Middle frontal gyrus (tissue), 1 donor: Measurements from ENCODE around the gene PROX2.

Experiments
- DNase-seq: peaks from one replicate; pipeline ENCODE4 v3.0.0-alpha.2; 2015; ENCODE audit warnings: low spot score; ENCODE audit errors: extremely low spot score

The PROX2 gene

DNA sequence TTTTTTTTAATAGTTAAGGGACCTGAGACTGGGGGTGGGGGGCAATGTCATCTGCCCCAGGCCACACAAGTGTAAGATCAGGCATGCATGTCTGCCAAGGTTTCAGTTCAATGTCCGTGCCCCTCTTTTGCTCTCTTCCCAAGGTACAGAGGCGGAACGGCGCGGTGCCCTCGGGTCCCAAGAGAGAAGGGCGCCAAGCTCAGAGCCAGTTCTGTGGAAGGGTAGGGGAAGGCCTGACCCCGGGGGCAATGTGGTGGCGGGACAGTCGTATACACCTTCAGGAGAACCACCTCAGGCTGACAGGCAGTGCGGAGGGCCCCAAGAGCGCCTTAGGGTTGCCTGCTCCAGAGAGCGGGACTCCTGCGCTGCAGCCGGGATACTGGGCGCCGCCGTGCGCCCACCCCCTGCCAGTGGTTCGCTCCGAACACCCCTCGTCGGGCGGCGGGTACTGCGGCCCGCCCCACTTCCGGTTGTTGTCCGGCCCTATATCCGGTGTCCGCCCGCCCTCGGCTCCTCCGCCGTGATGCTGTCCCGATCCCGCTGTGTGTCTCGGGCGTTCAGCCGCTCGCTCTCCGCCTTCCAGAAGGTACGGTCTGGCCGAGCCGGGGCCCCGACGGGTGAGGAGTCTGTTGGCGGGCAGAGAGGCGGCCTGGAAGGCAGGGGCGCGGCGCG is 5.6 kb upstream of the PROX2 start, which contains the start of gene DLST:
Gene DLST, plus strand, starts transcription at position 486 of the 672 bp plus-strand sequence. Its CDS starts 38 bp downstream, at position 524.
- peak; percentile 73 for DNase-seq

DNA sequence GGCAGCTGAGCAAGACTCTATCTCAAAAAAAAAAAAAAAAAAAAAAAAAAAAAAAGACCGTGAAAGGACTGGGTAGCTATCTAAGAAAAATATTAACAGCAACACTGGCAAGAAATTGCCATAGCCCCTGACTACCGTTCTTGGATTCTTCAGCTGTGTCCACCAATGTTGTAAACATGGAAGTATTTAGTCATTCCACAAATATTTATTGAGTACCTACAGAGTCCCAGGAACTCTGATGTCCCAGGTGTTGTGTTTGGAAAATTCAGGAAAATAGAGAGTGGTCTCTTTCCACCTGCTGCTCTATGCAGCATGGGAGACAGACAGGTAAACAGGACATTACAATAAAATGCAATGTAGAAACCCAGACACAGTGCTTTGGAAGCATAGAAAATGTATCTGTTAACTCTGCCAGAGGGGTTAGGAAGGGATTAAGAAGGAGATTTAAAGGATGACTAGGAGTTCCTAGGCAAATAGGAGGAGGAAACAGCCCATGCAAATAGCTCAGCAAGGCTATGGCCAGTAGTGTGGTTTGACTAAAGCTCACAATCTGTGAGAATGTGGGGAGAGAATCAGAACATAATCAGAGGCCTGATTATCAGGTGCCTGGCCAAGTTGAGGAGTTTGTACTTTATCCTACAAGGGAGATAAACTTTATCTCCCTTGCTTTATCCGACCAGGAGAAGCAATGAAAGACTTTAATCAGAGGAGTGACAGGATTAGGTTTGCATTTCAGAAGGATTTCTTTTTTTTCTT is 3.7 kb upstream of the PROX2 start:
- no peak for DNase-seq

DNA sequence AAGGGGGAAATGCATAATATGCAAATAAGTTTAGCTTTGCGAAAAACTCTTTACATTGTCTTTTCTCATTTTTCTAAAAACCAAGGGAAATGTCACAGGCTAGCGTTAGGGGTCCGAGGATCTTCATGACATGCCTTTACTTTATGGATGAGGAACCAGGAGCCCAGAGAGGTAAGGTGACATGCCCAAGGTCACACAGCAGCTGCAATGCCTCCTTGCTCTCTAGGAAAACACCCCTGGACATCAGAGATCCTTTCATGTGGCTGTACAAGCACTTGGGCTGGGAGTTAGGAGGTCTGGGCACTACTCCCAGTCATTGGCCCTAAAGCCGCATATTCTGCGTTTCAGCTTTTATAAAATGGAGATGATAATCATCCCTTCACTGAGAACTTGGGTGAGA is 741 bp downstream of the PROX2 start:
- DNase-seq = no peak

DNA sequence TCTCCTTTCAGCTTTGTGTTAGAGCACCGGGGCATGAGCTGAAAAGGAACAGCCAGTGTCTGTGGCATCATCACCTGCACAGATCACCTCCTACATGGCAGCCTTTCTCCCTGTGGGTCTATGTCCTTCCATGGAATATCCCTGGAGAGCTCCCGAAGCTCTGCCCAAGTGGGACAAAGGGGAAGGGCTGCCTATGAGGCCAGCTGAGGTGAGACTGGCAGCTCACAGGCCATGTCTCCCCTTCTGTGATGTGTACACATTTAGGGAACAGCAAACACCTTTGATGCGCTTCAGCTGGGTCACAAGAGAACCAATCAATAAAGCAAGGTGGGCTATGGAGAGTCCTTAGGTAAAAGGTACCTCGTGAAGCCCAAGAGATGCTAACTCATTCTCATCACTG is 4.1 kb downstream of the PROX2 start:
- no peak for DNase-seq

DNA sequence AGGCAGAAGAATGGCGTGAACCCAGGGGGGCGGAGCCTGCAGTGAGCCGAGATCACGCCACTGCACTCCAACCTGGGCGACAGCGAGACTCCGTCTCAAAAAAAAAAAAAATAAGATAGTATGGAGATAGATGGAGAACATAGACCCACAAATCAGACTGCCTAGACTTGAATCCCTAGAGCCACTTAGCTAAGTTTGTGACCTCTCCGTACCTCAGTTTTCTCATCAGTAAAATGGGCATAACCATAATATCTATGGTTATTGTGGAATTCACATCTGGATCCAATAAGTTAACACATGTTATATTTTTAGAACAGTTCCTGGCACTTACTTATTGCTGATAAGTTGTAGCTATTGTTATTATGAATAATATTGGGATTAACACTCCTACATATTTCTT is 7.2 kb downstream of the PROX2 start:
- DNase-seq = no peak

DNA sequence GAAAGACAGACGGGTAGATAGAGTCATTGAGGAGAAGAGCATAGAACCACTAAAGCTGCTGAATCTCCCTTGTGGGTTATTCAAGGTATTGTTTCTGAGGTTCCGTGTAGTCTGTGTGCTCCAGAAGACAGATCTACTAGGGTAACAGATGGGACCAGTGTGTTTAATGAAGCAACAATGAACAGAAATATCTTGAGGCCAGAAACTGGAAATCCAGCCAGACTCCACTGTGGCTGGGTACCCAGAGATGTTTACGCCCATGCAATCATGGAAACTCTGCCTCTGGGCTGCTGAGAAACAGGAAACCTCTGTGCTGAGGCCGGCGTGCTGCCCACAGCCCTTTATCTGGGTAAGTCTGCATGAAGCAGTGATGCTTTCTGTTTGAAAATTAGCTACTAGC is 8.3 kb downstream of the PROX2 start:
- no peak for DNase-seq

DNA sequence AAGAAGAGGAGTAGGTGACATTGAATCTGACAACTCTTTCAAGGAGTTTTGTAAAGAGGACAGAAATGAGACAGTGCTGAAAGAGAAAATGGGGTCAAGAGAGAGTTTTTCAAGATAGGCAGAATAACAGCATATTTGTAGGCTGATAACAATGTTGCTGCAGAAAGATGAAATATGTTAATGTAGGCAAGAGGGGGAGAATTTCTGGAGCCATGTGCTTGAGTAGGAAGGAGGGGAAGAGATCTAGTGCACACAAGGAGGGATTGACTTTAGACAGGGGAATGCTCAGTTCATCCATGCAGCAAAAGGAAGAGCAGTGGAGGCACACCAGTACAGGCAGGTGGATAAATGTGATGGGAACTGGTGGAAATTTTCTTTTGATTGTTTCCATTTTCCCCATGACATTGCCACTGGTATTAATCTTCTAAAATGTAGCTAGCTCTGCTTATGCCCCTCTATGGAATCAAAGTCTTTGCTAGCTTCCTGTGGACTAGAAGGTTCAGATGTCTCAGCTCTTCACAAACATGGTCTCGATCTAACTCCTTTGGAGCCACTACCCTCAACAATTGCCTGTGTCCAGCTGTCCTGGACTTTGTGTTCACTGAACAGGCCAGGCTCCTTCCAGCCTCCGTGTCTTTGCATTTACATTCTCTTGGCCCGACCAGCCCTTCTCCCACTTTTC is 9.1 kb downstream of the PROX2 start:
- DNase-seq = no peak

DNA sequence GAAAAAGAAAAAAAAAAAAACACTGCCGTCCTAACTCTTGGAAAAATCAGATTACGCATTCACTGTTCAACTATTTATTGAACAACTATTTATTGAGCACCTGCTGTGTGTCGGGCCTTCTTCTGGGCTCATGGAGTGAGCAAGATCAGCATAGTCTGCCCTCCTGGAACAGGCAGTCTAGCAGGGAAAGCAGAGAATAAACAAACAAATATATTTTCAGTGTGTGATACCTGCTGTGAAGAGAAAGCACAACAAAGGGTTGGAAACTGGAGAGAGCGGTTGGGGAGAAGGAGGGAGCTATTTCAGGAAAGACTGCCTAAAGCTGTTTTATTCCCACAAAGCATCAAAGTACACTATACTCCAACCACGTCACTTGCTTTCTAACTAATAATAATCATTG is 10.8 kb downstream of the PROX2 start:
- DNase-seq = no peak

DNA sequence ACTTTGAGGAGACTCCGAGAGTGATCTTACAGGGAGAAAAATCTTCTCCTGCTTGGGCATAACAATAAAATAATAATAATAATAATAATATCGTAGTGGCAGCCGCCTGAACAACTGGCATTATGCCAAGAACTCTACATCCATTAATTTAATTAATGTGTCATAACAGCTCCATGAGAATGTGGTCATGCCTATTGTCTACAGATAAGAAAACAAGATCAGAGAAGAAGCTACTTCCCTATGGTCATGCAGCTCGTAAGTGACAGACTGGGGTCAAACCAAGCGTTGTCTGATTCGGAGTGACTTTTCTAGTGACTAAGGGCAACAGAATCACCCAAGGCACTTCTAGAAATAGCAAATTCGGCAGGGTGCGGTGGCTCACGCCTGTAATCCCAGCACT is 11.7 kb downstream of the PROX2 start:
- DNase-seq = no peak

DNA sequence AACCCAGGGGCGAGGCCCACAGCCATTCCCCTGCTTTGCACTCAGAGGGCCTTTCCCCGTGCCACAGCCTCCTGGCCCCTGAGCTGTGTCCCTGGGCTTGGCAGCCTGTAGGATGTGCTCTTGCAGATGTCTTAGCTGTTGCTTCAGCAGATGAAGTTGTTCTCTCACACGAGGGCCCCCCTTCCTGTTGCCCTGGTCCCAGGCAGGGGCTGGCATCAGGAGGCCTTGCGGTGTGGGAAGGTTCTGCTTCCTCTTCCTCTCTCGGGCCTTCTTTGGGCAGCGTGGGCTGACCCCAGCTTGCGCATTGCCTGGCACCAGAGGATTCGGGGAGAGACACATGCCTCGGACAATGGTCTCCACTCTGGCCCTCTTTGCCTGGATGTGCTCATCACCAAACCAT is 12.7 kb downstream of the PROX2 start:
- DNase-seq = no peak

DNA sequence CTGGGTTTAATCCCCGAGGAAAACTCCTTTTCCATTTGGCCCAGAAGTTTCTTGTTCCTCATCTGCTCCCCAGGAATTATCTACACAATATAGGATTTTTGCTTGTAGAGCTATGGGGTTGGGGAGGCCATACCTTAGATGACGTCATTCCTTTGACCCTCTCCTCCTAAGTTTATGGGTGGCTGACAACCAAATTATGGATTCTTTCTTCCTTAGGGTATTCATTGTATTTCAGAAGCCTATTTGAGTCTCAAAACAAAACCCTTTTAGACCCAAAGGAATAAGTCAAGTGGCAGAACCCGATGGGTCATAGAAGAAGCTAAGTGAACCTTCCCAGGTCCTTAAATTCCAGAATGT is 14.2 kb downstream of the PROX2 start:
- DNase-seq = no peak

DNA sequence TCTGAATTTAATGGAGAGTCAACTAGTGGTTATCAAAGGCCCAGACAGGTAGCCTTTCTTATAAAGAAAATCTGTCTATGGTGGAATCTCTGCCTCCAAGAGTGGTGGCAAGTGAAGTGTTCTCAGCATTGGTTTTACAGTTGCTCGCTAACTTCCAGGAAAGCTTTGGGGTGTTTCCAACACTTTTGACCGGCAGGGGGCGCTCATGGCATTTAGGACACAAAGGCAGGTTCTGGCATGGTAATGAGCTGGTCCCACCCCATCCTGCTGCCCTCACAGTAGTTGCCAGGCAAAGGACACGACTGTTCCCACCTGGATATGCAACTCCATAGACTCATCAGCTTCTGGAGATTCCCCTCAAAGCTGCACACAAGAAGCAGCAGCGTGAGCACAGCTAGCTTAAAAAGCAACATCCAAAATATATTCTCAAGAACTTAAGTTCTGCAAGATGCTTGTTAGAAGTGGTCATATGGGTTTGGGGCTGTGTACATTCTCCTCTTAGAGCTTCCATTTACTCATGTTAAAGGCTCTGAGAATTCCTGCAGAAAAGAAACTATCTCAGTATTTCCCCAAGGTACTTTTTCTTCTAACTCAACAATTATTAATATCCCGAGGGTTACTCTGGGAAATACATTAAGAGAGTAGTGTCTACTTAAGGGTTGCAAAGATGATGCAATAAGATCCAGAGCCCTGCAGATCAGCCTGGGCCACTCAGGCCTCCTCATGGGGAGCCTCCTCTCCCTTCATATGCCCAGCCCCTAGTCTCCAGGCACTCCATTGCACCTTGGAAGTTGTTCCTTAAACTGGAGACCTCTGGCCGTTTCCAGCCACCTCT is 14.8 kb downstream of the PROX2 start:
- peak; percentile 68 for DNase-seq

DNA sequence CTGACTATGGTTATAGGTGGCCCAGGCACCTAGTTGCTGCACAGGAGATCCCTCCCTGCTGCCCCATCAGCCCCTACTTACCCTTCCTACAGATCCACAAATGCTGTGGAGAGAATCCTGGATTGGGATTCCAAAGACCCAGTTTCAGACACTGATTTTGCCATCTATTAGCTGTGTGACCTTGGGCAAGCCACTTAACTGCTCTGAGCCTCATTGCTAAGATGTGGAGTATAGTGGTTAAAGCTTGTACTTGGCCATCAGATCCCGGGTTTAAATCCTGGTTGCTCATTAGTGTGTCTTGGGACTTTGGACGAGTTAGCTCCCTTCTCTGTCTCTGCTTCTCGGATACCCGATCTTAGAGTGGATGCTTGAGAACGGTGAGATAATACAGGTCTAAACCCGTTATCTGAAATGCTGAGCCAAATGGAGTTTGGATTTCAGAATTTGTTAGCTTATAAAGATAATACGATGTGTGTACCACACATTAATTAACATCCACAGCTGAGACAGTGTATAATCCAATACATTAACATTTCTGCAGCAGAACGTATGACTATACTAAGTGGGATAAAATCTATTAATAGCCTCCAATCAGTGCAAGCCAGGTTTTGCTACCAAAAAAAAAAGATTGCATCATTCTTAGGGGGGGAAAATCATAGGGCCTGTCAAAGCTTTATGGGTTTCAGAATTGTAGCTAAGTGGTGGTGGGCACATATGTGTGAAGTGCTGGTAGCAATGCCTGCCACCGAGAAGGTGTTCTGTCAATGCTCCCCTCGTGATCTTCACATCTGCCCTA is 16.0 kb downstream of the PROX2 start:
- no peak for DNase-seq

DNA sequence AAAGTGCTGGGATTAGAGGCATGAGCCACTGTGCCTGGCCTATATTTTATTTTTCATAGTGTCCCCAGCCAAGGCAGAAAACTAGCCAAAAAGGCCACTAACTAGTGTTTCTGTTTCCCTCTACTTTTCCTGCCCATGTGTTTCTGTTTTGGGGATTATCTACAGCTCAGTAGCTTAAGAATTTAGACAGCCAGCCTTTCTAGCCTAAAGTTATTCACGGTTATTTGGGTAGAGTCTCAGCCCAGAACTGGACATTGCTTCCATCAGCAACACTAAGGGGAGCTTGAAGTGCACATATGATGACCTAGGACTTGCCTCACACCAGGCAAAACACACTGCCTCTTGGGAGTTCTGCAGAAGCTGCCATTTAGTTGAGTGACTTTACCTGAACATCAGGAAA is 17.9 kb downstream of the PROX2 start:
- no peak for DNase-seq

DNA sequence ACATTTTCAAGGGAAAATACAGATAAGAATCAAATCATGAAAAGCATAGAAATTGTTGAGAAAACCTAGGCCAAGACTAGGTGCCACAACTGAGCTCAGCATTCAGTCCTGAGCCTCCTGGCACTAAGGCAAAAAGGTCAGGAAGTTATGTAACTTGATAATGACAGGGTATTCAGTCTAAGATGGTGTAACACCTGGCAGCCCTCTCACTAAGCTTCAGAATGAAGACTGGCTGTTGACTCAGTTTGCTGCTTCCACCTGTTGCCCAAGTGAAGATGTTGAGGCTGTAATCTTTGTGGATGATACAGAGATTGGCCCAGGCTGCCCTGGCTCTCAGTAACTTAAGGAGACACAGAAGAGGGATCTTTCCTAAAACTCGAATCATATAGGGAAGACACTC is 19.6 kb downstream of the PROX2 start:
- no peak for DNase-seq

DNA sequence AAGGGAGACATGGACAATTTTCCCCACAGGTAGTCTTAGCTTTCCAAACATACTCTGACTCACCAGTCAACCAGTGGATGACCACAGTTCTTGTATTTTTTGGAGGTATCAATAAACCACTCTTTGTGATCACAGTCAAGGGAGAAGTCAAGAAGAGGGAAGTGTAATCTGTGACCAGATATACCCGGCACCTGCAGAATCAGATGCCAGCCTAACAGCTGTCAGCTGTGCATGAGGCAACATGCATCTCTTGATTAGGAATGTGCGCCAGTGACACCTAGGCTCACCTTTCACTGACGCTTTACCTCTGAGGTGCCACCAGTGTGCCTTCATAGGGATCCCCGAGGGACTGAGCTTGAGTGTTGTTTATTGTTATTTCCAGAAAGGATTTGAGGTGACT is 20.0 kb downstream of the PROX2 start:
- no peak for DNase-seq

DNA sequence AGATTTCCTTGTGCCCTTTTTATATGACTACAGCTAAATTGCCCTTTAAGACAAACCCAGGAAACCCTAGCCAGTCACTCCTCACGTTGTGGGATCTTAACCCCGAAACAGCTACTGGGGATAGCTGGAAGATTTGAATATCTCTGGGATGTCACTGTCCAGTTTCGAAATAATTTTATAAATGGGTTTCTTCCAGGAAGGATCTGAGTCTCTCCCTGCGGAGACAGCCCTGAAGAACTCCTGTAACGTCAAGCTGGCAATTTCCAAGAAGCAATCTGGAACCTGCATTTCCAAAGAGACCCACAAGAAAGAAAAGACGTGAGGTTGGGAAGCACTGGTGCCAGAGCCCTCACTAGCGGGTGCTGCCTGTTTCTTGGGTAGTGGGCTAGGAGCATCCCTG is 20.9 kb downstream of the PROX2 start:
- no peak for DNase-seq

DNA sequence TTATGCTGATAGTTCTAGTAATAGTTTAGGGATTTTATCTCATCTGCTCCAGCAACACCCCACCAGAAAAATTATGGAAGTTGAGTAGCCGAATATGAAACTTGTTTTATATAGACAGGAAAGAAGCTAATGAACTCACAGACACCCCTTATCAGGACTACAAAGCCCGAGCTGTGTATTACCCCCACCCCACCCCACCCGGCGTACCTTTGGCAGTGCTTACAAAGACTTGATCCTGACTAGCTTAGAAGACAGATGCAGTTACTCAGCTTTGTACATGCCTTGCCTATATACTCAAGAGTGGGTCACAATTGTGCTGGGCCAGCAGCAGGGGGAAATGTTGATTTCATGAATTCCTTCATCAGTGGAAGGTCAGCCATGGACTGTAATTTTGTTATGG is 22.4 kb downstream of the PROX2 start:
- DNase-seq = no peak

DNA sequence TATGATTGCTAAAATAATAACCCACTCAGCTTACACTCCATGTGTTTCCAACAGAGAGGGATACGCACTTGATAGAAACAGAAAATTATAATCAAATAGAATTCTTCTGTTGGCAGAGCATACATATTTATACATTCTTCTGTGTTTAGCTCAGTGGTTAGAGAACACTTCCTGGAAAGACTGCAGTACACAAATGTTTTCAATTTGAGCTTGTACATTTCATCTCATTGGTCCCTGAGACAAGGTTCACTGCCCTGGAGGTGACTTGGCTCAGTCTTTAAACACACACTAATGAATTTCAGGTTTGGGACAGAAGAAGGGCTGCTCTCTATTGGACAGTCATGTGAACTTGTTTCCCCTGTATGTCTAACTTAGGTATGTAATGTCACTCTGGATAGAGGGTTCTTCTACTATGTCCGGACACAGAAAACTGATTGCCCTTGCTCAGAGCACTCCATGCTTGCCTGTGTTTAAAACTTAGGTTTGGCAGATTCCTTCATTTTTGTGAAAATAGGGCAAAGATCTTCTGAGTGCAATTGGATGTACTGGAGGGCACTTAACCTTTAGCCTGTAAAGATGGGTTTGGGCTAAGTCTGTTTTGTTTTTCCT is 22.9 kb downstream of the PROX2 start:
- no peak for DNase-seq

DNA sequence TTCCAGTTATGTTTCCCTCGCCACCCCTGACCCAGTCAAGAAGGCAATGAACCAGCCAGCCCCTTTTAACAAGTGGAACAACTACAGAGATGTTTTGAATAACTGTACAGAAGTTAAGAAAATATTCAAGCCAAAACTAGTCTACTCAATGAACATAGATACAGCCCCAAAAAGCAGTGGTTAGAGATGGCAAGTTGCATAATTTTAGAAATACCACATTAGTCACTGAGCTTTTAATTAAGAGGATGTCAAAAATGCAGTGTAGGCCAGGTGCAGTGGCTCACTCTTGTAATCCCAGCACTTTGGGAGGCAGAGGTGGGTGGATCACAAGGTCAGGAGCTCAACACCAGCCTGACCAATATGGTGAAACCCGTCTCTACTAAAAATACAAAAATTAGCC is 27.2 kb downstream of the PROX2 start:
- DNase-seq = no peak
